CD4-positive, alpha-beta T cell treated with Interleukin-17A for 4 hours (primary cell): Measurements from ENCODE around the gene SPTBN2.

Experiments used
- DNase-seq: peaks from one replicate; pipeline ENCODE4 v3.0.0-alpha.2; 2020; ENCODE audit warnings: mixed read lengths

The SPTBN2 gene

DNA sequence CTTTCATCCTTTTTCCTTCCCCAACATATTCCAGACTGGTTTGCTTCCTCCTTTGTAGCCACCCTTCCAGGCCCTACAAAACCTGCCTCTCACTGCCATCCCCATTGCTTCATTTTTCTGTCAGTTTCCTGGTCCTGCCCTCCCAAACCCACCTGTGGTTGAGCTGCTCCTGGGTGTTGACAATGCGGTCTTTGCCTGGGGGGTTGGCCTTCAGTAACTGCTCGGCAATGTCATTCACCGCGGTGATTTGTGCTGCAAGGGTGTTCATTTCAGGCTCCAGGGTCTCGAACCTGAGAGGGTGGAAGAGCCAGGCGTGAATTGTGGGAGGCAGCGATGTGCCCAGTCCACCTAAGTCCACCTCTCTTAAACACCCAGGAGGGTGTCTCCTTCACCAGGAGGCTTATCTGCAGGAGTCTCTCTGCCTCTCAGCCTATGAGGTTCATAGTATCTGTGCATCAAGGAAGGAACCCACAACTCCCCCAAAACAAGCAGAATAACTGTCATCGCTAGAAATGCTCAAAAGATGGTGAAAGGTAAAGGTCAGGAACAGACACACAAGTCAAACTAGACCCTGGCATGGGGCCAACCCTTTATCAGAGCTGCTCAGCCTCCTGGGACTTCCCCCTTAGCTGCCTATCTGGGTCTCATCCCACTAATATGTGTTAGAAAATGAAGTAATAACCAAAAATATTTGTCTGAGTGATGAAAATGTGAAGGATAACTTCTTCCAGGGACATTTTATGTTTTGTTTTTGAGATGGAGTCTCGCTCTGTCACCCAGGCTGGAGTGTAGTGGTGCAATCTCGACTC, 27.4 kb downstream of the SPTBN2 start:
- DNase-seq = peak; percentile 8

DNA sequence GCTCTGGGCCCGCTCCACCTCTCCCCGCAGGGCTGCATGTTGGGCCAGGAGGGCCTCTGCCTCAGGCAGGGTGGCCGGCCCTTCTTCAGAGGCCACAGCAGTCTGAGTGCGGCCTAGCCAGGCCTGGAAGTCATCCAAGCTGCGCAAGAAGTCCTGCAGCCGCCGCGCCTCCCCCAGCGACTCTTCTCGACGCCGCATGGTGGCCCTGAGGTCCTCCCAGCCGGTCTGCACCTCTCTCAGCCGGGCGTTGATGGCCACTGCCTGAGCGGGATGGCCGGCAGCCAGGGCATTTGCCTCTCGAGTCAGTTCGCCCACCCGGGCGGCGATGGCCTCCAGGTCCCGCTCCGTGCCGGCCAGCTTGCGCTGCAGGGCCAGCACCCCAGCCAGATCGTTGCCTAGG, 28.3 kb downstream of the SPTBN2 start:
- DNase-seq = no peak

DNA sequence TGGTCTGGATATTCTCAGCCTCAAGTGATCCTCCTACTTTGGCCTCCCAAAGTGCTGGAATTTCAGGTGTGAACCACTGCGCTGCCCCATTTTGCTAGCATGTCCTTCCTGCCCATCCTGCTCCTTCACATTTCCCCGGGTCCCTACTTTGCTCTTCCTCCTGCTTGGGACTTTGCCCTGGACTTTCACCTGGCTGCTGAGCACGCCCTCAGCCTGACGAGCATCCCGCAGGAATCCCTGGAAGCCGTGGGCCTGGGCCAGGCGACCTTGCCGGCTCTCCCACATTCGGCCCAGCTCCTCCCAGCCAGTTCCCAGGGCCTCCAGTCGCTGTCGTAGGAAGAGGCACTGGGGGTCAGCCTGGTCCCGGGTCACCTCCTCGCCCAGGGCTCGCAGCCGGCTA, 28.7 kb downstream of the SPTBN2 start:
- DNase-seq = no peak

DNA sequence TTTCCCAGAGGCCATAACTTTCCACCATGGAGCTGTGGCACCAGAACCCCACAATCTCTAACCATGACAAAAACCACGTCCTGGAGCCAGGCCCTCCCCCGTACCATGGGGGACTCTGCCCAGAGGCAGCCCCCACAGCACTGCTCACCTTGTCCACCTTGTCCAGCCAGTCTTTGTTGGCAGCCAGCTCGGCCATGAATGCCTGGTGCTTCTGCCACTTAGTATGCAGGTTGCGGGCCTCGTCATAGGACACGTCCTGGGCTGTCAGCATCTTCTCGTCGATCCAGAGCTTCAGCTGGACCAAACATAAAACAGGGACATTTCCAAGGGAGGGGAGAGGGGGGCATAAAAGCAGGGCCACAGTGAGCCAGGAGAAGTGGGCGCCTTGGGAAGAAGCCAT, 30.5 kb downstream of the SPTBN2 start:
- DNase-seq = no peak

DNA sequence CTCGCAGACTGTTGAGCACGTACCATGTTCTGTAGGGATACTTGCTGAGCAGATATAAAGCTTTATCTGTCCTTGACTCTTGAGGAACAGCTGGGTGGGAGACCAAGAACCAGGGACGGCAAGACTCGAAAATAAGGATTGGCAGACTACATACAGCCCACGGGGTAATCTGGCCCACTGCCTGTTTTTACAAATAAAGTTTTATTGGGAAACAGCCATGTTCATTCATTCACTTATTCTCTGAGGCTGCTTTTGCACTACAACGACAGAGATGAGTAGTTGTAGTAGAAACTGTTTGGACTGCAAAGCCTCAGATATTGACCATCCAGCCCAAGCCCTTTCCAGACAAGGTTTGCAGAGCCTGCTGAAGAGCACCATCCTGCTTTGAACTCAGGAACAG, 31.0 kb downstream of the SPTBN2 start:
- no peak for DNase-seq

DNA sequence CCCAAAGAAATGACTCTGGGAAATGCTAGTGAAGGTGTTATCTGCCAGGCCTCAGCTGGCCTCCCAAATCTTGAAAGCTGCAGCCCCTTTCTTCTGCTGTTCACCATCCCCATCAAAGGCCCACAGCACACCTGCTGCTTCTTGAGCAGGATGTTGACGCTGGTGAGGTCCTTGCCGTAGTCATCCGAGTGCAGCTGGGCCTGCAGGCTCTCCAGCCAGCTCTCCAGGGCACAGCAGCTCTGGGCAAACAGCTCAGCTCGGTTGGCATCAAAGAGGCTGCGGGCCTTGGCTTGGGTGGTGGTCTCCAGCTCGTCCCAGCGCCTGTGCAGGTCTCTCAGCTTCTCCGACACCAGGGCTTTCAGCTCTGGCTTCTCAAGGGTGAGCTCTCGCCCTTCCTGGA, 32.9 kb downstream of the SPTBN2 start:
- no peak for DNase-seq

DNA sequence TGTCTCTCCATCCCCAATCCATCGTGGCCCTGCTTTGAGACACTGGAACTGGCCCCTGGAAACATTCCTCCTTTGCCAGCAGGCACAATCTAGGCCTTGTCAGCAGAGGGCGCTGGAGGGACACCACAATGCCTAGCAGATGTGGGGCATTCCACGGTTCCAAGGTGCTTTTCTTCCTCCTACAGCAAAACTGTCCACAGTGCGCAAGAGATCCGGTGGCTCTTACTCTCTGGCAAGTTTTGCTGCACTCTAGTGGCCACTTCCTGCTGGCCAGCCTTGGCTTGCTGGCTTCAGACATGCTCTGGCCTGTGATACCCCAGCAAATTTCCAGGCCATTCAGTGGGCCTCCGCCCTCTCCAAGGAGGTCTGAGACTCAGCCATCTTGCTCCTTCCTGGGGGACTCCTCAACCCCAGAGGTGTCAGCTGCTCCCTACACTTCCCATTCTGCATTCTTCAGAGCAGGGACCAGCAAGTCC, 34.2 kb downstream of the SPTBN2 start:
- DNase-seq = peak; percentile 90

DNA sequence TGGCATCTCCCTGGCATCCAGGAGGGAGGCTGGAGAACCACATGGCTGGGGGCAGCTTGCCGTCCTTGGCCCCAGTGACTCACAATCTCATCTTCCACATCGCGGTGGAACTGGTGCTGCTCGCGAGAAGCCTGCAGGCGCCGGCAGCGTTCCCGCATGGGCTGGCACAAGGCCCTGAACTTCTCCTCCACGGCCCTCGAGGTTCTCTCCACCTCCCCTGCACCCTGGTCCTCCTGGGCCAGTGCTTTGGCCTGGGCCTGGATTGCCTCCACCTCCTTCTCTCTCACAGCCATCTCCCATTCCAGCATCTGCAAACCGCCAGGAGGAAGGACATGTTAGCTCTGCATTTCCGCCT, 35.0 kb downstream of the SPTBN2 start:
- no peak for DNase-seq

DNA sequence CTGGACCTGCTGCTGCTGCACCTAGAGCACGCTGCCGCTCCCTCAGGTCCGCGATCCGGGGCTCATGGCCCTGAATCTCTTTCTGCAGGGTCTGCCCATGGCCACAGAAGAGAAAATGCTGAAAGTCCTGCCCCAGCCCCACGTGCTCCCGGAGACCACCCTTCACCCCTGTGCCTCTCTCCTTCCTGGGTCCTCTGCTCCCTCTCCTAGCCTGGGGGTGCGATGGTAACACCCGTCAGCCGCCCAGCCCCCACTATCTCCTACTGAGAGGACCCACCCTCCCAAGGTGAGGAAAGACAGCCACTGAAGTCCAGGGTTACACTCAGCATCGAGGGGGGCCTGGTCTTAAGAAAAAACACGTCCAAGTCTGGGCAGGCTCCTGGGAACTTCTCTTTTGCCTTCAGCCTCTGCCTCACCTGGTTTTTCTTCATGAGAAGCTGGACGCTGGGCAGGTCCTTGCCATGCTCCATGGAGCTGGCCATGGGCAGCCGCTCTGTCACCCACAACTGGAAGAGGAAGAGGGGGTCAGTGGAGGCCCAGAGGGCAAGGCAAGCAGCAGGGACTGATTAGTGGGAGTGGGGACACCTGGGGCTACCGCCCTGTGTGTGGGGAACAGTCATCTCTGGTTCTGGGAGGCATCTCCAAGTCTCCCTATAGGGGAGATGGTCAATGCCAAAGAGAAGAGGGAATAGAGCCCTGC, 35.5 kb downstream of the SPTBN2 start:
- DNase-seq = no peak

DNA sequence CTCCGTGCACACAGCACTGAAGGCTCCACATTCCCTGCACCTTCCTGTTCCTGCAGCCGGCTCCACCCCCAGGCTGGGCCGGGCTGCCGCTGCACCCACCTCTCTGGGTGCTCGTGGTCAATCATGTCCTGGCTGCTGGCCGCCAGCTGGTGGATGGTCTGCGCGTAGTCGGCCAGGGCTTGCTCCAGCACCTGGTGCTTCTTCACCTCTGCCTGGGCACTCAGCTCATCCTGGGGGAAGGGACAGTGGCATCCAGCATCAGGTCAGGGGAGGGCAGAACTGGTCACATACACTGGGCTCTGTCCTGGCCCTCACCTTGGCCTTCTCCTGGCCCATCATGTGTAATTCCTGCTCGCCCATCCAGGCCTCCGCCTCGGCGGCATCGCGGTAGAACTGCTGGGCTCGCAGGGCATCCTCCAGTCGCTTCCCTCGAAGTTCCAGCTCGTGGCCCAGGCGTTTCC, 36.1 kb downstream of the SPTBN2 start:
- no peak for DNase-seq

DNA sequence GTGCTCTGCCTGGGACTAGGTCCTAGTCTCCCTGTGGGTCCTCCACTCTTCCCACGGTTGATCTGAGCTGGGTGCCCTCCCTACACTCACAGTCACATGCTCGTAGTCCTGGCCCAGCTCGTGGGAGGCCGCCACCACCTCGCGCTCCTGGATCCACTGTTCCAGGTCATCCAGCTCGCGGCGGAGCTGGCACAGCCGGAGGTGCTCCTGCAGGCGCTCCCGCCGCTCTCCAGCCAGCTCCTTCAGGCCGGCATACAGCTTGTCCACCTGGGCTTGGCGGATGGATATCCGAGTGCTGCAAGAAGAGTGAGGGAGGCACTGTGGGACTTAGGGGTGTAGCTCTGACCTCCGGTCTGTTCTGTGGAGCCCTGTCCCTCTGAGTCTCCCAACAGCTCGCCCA, 36.6 kb downstream of the SPTBN2 start:
- DNase-seq = no peak

DNA sequence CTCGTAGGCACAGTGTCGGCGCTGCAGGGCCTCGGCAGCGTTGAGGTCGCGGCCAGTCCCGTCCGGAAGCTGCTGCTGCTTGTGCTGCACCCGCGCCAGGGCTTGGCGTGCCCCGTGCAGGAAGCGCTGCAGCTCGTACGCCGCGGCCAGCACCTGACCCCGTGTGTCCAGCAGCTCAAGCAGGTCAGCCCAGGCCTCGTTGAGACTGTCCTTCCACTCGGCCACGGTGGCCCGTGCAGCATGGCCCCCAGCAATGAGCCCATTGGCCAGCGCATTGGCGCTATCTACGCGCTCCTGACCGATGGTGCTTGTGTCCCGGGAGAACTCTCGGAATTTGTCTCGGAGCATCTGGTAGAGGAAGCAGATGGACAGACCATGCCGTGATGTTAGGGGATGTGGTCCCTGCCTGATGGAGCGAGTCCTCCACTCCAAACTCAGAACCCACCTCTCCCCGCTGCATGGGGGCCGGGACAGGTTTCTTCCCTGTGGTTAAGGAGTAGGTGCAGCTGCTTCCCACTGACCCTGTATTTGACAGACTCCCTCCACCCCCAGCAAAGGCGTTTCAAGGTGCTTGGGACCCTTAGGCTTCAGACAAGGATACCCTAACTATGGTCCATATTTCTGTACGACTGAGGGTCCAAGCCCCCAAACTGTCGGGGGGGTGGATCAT, 37.6 kb downstream of the SPTBN2 start:
- no peak for DNase-seq

DNA sequence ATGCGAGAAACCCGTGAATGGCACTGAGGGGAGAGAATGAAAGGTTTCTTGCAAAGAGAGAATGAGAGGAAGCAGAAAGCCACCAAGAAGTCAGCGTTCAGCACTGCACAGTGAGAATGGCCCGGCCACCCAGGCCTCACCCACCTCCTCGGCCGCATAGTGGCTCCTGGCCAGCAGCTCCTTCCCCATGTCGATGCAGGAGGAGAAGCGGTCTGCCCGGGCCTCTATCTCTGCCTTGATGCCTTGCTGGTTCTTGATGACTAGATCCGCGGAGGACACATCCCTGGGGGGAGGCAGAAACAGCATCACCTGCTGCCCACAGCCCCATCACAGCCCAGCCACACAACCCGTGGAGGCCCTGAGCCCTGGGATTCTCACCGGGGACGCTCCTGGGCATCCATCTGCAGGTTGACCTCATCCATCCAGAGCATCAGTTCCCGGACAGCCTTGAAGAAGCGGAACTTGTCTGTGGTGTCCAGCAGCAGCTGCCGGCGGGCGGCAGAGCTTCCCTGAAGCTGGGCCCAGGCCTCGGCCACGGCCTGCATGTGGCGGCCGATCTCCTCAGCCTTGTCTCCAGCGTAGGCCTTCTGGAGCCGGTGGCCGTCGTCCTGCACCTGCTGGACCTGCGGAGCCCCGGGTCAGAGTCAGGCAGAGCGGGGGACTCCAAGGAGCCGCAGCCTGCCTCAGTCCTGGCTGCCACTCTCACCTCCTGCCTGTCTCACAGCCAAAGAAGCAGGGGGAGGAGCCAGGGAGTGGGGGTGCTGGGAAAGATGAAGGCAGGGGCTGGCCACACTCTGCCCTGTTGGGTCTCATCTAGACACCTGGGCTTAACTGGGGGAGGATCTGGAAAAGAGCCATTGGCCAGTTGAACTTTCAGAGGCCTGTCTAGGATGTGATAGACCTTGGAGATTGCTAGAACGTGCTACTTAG, 39.1 kb downstream of the SPTBN2 start:
- no peak for DNase-seq

DNA sequence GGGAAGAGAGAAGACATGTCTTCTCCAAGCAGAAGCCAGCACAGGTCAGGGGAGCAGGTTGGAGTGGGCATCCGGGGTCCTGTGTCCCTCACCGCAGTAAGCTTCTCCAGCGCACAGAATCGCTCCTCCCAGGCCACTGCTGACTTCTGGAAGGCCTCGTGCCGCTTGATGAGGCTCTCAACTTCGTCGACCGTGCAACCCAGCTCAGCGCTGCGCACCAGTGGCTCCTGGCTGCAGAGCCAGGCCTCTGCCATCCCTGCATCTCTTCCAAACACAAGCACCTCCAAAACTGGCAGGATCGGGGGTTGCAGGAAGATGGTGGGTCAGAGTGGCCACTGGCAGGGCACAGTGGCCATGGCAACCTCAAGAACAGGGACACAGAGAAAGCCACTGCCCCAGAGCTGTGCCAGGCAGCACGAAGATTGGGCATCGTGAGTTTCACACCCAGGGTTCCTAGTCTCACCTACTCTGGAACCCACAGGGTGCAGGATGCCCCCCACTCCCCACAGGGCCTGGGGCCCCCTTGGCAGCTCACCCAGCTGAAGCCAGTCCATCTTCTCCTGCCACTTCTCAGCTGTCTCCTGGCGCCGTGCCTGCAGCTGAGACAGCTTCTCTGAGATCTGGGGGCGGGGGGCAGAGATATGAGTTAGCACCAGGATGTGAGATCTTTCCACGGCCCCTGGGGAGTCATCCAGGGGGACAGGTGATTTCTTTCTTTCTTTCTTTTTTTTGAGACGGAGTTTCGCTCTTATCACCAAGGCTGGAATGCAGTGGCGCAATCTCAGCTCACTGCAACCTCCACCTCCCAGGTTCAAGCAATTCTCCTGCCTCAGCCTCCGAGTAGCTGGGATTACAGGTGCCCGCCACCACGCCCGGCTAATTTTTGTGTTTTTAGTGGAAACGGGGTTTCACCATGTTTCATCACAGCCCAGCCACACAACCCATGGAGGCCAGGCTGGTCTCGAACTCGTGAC, 40.2 kb downstream of the SPTBN2 start:
- DNase-seq = no peak

DNA sequence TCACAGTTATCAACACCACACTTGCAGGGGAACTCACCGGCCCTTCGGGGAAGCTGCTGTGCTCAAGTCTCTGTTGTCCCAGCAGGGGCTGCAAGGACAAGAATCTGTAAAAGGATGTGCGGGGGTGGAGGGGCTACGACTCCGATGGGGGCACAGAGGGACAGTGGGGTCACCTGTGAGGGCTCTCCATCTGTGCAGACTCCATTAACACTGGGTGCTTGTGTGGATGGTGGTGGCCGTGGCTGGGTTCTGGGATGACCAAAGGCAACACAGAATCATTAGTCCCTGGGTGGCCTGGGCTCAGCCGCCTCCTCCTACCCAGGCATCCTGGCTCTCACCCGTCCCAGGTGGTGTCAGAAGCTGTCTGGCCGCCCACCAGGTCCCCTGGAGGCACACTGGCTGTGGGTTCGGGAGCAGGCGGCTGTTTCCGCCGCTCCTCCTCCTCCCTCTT, 41.2 kb downstream of the SPTBN2 start:
- no peak for DNase-seq

DNA sequence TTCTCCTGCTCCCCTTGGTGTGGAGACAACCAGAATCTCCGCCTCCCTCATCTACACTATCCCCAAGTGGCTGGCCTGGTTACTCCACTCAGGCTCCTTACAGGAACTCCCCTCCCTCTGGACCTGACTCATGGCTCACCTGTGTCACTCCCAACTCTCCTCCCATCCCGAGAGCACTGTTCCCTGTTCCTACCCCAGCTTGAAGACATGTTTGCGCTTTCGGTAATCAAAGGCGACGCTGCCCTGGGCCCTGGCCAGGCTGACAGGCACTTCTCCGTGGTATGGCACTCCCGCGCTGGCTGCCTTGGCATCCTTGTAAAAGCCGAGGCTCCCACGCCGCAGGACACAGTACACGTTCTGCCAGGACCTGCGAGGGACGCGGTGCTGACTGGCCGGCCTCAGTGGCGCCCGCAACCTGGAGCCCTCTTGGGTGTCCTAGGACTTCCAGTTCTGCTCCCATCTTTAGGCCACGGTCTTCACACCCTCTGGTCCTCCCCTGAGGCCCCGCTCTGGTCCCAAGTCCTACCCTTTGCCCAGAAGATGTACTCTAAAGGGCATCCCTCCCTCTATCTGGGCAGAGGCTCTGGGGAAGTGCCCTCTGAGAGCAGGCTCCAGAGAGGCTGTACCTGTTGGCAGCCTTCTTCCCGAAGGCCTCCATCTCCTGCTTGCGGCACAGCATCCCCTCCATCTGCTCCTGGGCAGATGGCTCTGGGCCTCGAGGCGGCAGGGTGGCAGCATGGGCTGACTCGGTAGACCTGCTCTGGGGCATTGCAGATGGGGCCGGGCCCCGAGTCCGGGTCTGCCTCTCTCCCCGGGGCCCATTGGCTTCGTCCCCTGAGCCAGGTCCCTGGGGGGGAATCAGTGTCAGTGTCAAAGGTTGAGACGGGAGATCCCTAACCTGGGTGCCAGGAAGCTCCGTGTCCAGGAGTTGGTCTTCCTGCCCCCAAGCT, 41.9 kb downstream of the SPTBN2 start:
- no peak for DNase-seq

DNA sequence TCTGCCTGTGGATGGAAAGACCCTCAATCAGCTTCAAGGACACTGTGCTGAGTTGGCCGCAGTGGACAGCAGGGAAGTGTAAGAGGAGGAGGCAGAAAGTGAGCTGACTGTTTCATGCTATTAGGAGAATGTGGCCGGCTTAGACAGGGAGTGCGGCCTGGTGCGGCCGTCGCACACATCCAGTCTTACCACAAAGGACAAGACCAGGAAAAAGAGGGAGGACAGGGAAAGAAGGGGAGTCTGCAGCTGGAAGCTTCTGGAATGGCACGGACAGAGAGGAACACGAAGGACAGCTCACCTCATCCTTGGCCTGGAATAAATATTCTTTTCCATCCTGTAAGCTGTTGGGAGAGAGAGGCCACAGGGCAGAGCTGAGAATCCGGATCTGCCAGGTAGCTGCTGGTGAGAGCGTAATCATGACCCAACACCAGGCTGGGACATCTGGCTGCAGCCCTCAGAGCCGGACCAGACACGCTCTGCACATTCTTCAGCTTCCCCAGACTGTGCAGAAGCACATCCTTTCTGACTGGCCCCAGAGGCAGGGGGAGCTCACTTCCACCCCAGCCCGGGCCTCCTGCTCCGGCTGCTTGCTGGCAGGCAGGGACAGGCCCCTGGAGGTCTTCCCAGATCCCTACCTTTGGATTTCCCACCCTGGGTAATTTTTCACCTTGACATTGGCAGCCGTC, 42.8 kb downstream of the SPTBN2 start:
- DNase-seq = no peak

DNA sequence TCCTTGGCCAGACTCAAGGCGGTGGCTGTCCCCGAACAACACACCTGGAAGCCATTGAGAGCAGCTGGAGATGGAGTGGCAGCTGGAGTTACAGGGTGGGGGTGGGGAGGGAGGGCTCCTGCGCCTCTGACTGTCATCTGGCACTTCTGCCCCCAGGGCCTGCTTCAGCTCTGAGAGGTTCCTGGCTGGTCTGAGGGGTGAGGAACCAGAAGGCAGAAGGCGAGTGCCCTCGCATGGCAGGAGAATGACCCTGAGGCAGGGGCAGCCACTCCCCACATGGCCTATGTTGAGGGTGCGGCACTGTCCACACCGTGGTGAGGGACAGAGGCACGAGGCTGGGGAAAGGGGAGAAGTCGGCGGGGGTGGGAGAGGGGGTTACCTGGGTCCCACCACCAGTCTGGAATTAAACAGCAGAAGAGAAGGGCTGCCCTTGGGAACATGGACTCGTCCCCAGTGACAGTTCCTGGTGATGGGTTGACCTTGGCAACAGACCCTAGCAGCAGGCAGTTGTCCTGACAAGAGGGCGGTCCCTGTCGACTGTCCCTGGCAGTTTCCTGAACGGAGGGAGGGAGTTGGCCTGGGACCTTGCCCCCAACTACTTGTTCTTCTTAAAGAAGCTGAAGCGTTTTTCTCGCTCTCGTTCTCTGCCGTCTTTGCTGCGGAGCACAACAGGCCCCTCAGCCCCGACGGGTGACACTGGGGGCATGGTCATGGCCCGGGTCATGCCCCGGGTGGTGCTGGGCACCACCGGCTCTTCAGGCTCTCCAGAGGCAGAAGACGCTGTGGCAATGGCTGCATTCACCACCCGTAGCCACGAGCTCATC, 43.5 kb downstream of the SPTBN2 start:
- DNase-seq = no peak

DNA sequence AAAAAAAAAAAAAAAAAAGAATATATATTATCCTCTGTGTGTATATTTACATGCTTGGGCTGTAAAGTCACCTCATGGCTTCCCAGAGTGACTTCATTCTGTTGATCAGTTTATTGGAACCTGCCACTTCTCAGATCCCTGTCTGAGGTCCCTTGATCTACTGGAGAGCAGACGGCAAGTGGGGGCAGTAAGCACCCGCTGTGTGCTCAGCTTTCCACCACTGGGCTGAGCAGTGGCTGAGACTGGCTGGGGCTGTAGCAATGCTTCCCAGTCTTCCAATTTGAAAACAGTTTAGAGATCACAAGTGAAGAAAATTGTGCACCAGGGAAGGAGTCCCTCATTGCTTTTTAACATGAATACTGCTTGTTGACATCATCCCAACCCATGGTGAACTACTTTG, 44.4 kb downstream of the SPTBN2 start:
- no peak for DNase-seq
